H1 (cell line): ENCODE results near the gene CHRM1. TPM values are rescaled to one million over a fixed set of nuclear protein-coding genes. Genes with fewer than 3 reads are reported as not detected.

ENCODE experiments used
- CTCF ChIA-PET: fragments of 300-600 bp; sonication (Branson Sonifier 250); formaldehyde crosslinking; loops from one replicate; lab custom pipeline; 2021; ENCODE audit not compliant: partially characterized antibody; lab: Charles Lee
- POLR2A ChIA-PET: fragments of 300-600 bp; sonication (Branson Sonifier 250); formaldehyde crosslinking; loops from one replicate; lab custom pipeline; 2021; ENCODE audit warnings: inconsistent platforms; ENCODE audit not compliant: partially characterized antibody; lab: Charles Lee
- DNase-seq, 2 experiments: peaks; one replicate each; pipeline versions ENCODE4 v3.0.0 to v3.0.0-alpha.2; 2010 to 2022; ENCODE audit warnings: low spot score in 2 of 2, low read depth in 1 of 2, mixed read lengths in 1 of 2
- FAIRE-seq: peaks from 2 replicates; lab custom pipeline; 2011; peaks lifted over from hg19 to GRCh38; lab: Jason Lieb, UNC
- H2AFZ ChIP-seq: 2 replicates; pipeline ENCODE4 v1.8.1; 2012; ENCODE audit warnings: low read length, inconsistent platforms
- H2AK5ac ChIP-seq: 2 replicates; pipeline ENCODE4 v1.6.1; 2013; ENCODE audit warnings: low read depth, low read length
- H2BK120ac ChIP-seq: replicated peaks from 2 replicates; pipeline ENCODE3; 2013; ENCODE audit warnings: low read depth, low read length, inconsistent platforms
- H2BK12ac ChIP-seq: 2 replicates; pipeline ENCODE4 v1.6.1; 2013; ENCODE audit warnings: low read depth, low read length
- H2BK15ac ChIP-seq: 2 replicates; pipeline ENCODE4 v1.6.1; 2013; ENCODE audit warnings: low read length
- H2BK20ac ChIP-seq: 2 replicates; pipeline ENCODE4 v1.6.1; 2013; ENCODE audit warnings: low read length
- H2BK5ac ChIP-seq: 2 replicates; pipeline ENCODE4 v1.6.1; 2013; ENCODE audit warnings: low read depth, low read length
- H3K14ac ChIP-seq: 2 replicates; pipeline ENCODE4 v1.6.1; 2013; ENCODE audit warnings: inconsistent platforms; ENCODE audit not compliant: insufficient read length
- H3K18ac ChIP-seq: 2 replicates; pipeline ENCODE4 v1.6.1; 2013; ENCODE audit warnings: low read length; ENCODE audit errors: extremely low read depth
- H3K23ac ChIP-seq: 2 replicates; pipeline ENCODE4 v1.6.1; 2013; ENCODE audit warnings: inconsistent platforms; ENCODE audit not compliant: insufficient read length
- H3K23me2 ChIP-seq: 2 replicates; pipeline ENCODE4 v1.6.1; 2013; ENCODE audit warnings: low read depth, low read length
- H3K27ac ChIP-seq: 2 replicates; pipeline ENCODE4 v1.6.1; 2011; ENCODE audit warnings: low read depth, low read length, inconsistent platforms
- H3K27me3 ChIP-seq, 4 experiments: replicated peaks in 1 of 4; 1 replicate in 1 of 4; 2 replicates in 3 of 4; pipeline versions ENCODE4 v1.6.1 to v1.8.1; 2011 to 2013; ENCODE audit warnings: low read length in 3 of 4, mild to moderate bottlenecking in 3 of 4, inconsistent platforms in 2 of 4, mixed read lengths in 2 of 4, moderate library complexity in 1 of 4; ENCODE audit not compliant: control insufficient read depth in 3 of 4, insufficient read depth in 3 of 4; ENCODE audit errors: extremely low read depth in 1 of 4
- H3K36me3 ChIP-seq, 4 experiments: 2 replicates each; pipeline versions ENCODE4 v1.6.1 to v1.8.1; 2011 to 2013; ENCODE audit warnings: mild to moderate bottlenecking in 4 of 4, low read length in 3 of 4, moderate library complexity in 2 of 4, control low read depth in 1 of 4, inconsistent platforms in 1 of 4; ENCODE audit not compliant: insufficient read depth in 4 of 4, control insufficient read depth in 2 of 4
- H3K4ac ChIP-seq: replicated peaks from 2 replicates; pipeline ENCODE3; 2013; ENCODE audit warnings: low read length, low read depth, mixed read lengths, inconsistent platforms; ENCODE audit not compliant: insufficient read length
- H3K4me1 ChIP-seq, 4 experiments: replicated peaks in 1 of 4; 1 replicate in 1 of 4; 2 replicates in 3 of 4; pipeline versions ENCODE4 v1.6.1 to v1.8.1; 2011 to 2013; ENCODE audit warnings: low read length in 3 of 4, inconsistent platforms in 2 of 4, mixed read lengths in 1 of 4; ENCODE audit not compliant: insufficient read depth in 4 of 4, control insufficient read depth in 3 of 4
- H3K4me2 ChIP-seq, 2 experiments: 2 replicates each; pipeline versions ENCODE4 v1.6.1 to v1.8.1; 2011 to 2013; ENCODE audit warnings: low read depth in 2 of 2, low read length in 2 of 2, control low read depth in 1 of 2, inconsistent platforms in 1 of 2, mild to moderate bottlenecking in 1 of 2; ENCODE audit not compliant: insufficient read depth in 1 of 2
- H3K4me3 ChIP-seq, 4 experiments: fragments of 200-600, 300-600 bp in 1 of 4; sonication (generic), shearing (Covaris generic), sonication (Bioruptor Twin) in 1 of 4; 2 replicates each; pipeline versions ENCODE4 v1.5.1 to v1.8.1; 2011 to 2016; ENCODE audit warnings: low read length in 4 of 4, low read depth in 3 of 4, control low read depth in 2 of 4, inconsistent platforms in 2 of 4, mild to moderate bottlenecking in 2 of 4, mixed read lengths in 1 of 4, moderate library complexity in 1 of 4; ENCODE audit not compliant: insufficient read depth in 2 of 4; ENCODE audit errors: extremely low read depth in 1 of 4
- H3K56ac ChIP-seq: replicated peaks from 2 replicates; pipeline ENCODE3; 2013; ENCODE audit warnings: low read depth, mild to moderate bottlenecking, mixed read lengths, low read length, inconsistent platforms; ENCODE audit not compliant: insufficient read length
- H3K79me1 ChIP-seq: 2 replicates; pipeline ENCODE4 v1.6.1; 2013; ENCODE audit warnings: low read depth, low read length, control low read depth
- H3K79me2 ChIP-seq, 2 experiments: 2 replicates each; pipeline versions ENCODE4 v1.6.1 to v1.8.1; 2012 to 2013; ENCODE audit warnings: low read length in 2 of 2, mild to moderate bottlenecking in 2 of 2, inconsistent platforms in 1 of 2; ENCODE audit not compliant: insufficient read depth in 2 of 2, control insufficient read depth in 1 of 2
- H3K9ac ChIP-seq, 4 experiments: replicated peaks in 1 of 4; 1 replicate in 1 of 4; 2 replicates in 3 of 4; pipeline versions ENCODE4 v1.6.1 to v1.8.1; 2011 to 2013; ENCODE audit warnings: low read depth in 3 of 4, low read length in 3 of 4, control low read depth in 2 of 4, mild to moderate bottlenecking in 2 of 4, moderate library complexity in 2 of 4, inconsistent platforms in 1 of 4; ENCODE audit errors: extremely low read depth in 1 of 4
- H3K9me3 ChIP-seq, 2 experiments: 2 replicates each; pipeline versions ENCODE4 v1.6.1 to v1.8.1; 2012 to 2013; ENCODE audit warnings: mild to moderate bottlenecking in 2 of 2, moderate library complexity in 2 of 2, control low read depth in 1 of 2, inconsistent platforms in 1 of 2, low read depth in 1 of 2, low read length in 1 of 2, mixed read lengths in 1 of 2; ENCODE audit not compliant: insufficient read depth in 2 of 2
- H4K20me1 ChIP-seq, 2 experiments: replicated peaks in 1 of 2; 2 replicates each; pipeline versions ENCODE3 to v1.8.1; 2011 to 2013; ENCODE audit warnings: inconsistent platforms in 2 of 2, low read length in 2 of 2, mild to moderate bottlenecking in 1 of 2; ENCODE audit not compliant: insufficient read depth in 2 of 2, control insufficient read depth in 1 of 2
- H4K5ac ChIP-seq: 2 replicates; pipeline ENCODE4 v1.6.1; 2013; ENCODE audit warnings: low read length, low read depth, mixed read lengths, inconsistent platforms; ENCODE audit not compliant: insufficient read length
- H4K8ac ChIP-seq: 2 replicates; pipeline ENCODE4 v1.8.0; 2013; ENCODE audit warnings: mild to moderate bottlenecking, moderate library complexity, low read length, inconsistent platforms; ENCODE audit not compliant: insufficient read depth; ENCODE audit errors: extremely low read depth
- H4K91ac ChIP-seq: replicated peaks from 2 replicates; pipeline ENCODE3; 2013; ENCODE audit warnings: low read length, mixed read lengths, inconsistent platforms; ENCODE audit not compliant: insufficient read length
- CREB1 ChIP-seq: IDR thresholded peaks from 2 replicates; pipeline ENCODE4 v1.6.1; 2012; ENCODE audit warnings: inconsistent platforms
- EGR1 ChIP-seq: IDR thresholded peaks from 2 replicates; pipeline ENCODE4 v1.6.1; 2011; ENCODE audit warnings: low read depth, low read length, borderline replicate concordance
- HDAC2 ChIP-seq, 2 experiments: fragments of 300-600 bp in 1 of 2; sonication (generic) in 1 of 2; IDR thresholded peaks; 2 replicates each; pipeline ENCODE4 v1.6.1; 2011 to 2012; ENCODE audit warnings: low read depth in 2 of 2, low read length in 2 of 2, mild to moderate bottlenecking in 2 of 2, moderate library complexity in 2 of 2, borderline replicate concordance in 1 of 2, inconsistent platforms in 1 of 2
- WGBS, 2 experiments: shearing (Covaris generic) in 1 of 2; methylation state at CpG; one replicate each; pipeline versions ENCODE4 v1.1.6 to v1.1.7; 2013 to 2015; ENCODE audit warnings: low lambda C conversion rate in 2 of 2, mixed read lengths in 2 of 2, inconsistent platforms in 1 of 2, low coverage in 1 of 2, missing lambda C conversion rate in 1 of 2; ENCODE audit not compliant: insufficient replicate concordance in 2 of 2, insufficient coverage in 1 of 2, insufficient read length in 1 of 2; ENCODE audit errors: extremely low coverage in 1 of 2, missing lambda C conversion rate in 1 of 2; 5-methylcytosine and 5-hydroxymethylcytosine counted together
- polyA plus RNA-seq, 7 experiments: library from polyadenylated mRNA; depleted of rRNA in 3 of 7; stranded (reverse) in 5 of 7; unstranded in 2 of 7; fragments of >200 nt in 5 of 7; fragments of 200-250 nt in 2 of 7; gene quantifications; 1 replicate in 5 of 7; 2 replicates in 1 of 7; 4 replicates in 1 of 7; pipeline versions ENCODE4 v1.2.1 to v1.2.3, GENCODE V29; 2011 to 2013; ENCODE audit warnings: missing spikeins in 2 of 7, mixed read lengths in 2 of 7
- total RNA-seq: library from RNA; stranded (reverse); fragmentation: NEBNext Ultra II Directional; extraction: Animal tissue kit (Norgen Biotek cat#: 25700); gene quantifications from 2 replicates; pipeline ENCODE4 v1.2.1, GENCODE V29; 2021

Gene CHRM1
- total and polyA plus RNA-seq, 2 of the 8 experiments (the other 6 are each of a cell fraction or from before 2014, with no cell fraction given), result 0.08 TPM; not detected in 1

DNA sequence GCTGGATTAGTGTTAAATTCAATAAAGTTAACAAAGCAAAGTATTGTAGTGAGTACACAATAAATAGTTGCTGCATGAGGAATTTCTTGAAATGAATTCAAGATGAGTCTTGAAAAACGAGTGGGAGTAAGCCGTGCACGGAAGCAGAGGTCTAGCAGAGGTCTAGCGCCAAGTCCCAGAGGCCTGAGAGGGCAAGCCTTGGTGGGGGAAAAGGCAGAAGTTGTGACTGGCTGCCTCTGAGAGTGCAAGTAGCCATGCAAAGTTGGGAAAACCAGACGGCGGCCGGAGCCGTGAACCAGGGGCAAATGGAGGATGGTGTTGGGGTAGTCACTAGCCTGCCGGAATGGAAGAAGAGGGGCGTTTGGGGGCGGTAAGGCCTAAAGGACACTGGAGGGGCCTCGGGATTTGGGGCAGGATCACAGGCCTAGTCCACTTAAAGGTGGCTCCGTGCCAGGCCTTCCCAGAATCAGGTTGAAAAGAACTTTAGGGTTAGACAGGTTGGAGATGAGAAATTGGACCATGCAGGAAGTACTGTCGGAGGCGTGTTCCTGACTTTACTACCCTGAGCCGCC lies 40.8 kb downstream of the CHRM1 start:
- H3K36me3 ChIP-seq, result peaks cover 31 to 69% (median 44%) of the 10 kb centered on the region in 4 experiments
- H3K23ac ChIP-seq, result no peak overlapping the region
- H3K27ac ChIP-seq, result peak overlapping the region; percentile 98
- no peak overlapping the region for H3K4ac ChIP-seq
- H2BK20ac ChIP-seq, result no peak overlapping the region
- no peak overlapping the region; the same call in 1 of the 2 replicates for H2AK5ac ChIP-seq
- H3K18ac ChIP-seq, result peak overlapping the region; percentile 29; the same call in 1 of the 2 replicates
- H2BK12ac ChIP-seq, result no peak overlapping the region; the same call in 1 of the 2 replicates
- no peak overlapping the region for H2BK120ac ChIP-seq
- 34% methylated on average over 16 of the region's 16 CpGs; no CpG with 5 or more reads in 1 of the 2 experiments for WGBS, 2 experiments
- H4K5ac ChIP-seq, result no peak overlapping the region
- peak overlapping the region in 3 of 4 experiments; percentile 51 to 100 (median 99); a peak in 5 of 7 replicates for H3K9ac ChIP-seq
- H3K4me3 ChIP-seq, result peak overlapping the region; percentile 67 to 97 (median 88); a peak in 7 of 8 replicates
- peaks cover 5% of the 10 kb centered on the region; the same call in 1 of the 2 replicates for H3K23me2 ChIP-seq
- peak overlapping the region; percentile 18 for H2BK5ac ChIP-seq
- no peaks in the 10 kb centered on the region for H3K27me3 ChIP-seq
- H3K79me1 ChIP-seq, result peaks cover 4% of the 10 kb centered on the region; the same call in 1 of the 2 replicates
- no peak overlapping the region for H4K8ac ChIP-seq
- no peak overlapping the region for H3K56ac ChIP-seq
- H3K9me3 ChIP-seq, result no peaks in the 10 kb centered on the region
- no peak for DNase-seq
- peaks cover 12 to 20% of the 10 kb centered on the region in 2 experiments for H4K20me1 ChIP-seq
- peak overlapping the region; percentile 59 to 85 for H3K4me2 ChIP-seq
- no peak overlapping the region for H2BK15ac ChIP-seq
- ChIA-PET POLR2A (interaction anchor here (0.9 to 57.8 kb wide), 18 partner anchors 3 to 288 kb away, joined by 3 to 2104 read pairs (median 8); partner anchors contain the start of genes CHRM1, NXF1, SLC3A2 and STX5), CTCF (interaction anchor here (0.9 to 1.6 kb wide), 5 partner anchors 17 to 30 kb away, joined by 3 to 8 read pairs (median 4); no protein-coding TSS in a partner anchor)
- FAIRE-seq, result no peak
- H4K91ac ChIP-seq, result no peak overlapping the region
- H3K4me1 ChIP-seq, result peaks cover 0 to 28% (median 12%) of the 10 kb centered on the region in 4 experiments; a peak in 5 of 7 replicates
- no peak overlapping the region for H3K14ac ChIP-seq
- peaks cover 4 to 80% of the 10 kb centered on the region in 2 experiments for H3K79me2 ChIP-seq
- TF ChIP-seq EGR1 (peak; percentile 72; the same call in 1 of the 2 replicates), HDAC2 (IDR thresholded peaks at IDR 0.05; ENCODE audit: borderline replicate concordance in 1 of 2, low read depth in 2 of 2, low read length in 2 of 2) (no peak), CREB1 (0 out of 2 replicates have a peak, but pooled peaks have one; percentile 20)
- no peak overlapping the region for H2AFZ ChIP-seq
